ENCODE results near the gene HOXB4. TPM values are rescaled to one million over a fixed set of nuclear protein-coding genes. Genes with fewer than 3 reads are reported as not detected.

The HOXB4 gene
- total and polyA plus RNA-seq, 4 donors = 1.4 to 6.7 (median 2.6) TPM

DNA sequence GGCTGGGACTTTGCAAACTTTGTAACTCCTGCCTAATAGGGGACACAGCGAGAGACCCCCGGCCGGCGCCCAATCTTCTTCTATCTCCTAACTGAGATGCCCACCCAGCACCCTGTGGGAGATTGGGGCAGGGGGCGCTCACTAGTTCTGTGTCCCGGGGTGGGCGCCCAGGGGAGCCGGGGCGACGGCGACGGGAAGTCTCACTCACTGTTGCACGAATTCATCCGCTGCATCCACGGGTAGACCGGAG lies 19.3 kb upstream of the HOXB4 start:
- Histone ChIP-seq H3K9me3 (ENCODE audit: control insufficient read depth in 4 of 4, insufficient read depth in 3 of 4, low read length in 3 of 4) (no peaks in the 10 kb centered on the region), H3K27ac (ENCODE audit: low read depth in 1 of 2, low read length in 1 of 2) (peak overlapping the region in 1 of 2 donors; percentile 81), H3K27me3 (ENCODE audit: control insufficient read depth in 3 of 3, insufficient read depth in 3 of 3, low read length in 2 of 3) (peaks cover 6 to 83% (median 12%) of the 10 kb centered on the region in 3 donors), H3K9ac (ENCODE audit: insufficient read depth in 1 of 2, low read length in 2 of 2) (peak overlapping the region; percentile 68 to 82), H3K36me3 (ENCODE audit: control insufficient read depth in 4 of 4, insufficient read depth in 4 of 4, low read length in 4 of 4) (peaks cover 0 to 9% (median 0%) of the 10 kb centered on the region in 4 donors), H3K4me1 (ENCODE audit: control insufficient read depth in 5 of 5, insufficient read depth in 5 of 5, low read length in 5 of 5) (peaks cover 0 to 40% (median 6%) of the 10 kb centered on the region in 5 donors), H3K4me3 (peak overlapping the region; percentile 49)
- TF ChIP-seq, protein P1, sequence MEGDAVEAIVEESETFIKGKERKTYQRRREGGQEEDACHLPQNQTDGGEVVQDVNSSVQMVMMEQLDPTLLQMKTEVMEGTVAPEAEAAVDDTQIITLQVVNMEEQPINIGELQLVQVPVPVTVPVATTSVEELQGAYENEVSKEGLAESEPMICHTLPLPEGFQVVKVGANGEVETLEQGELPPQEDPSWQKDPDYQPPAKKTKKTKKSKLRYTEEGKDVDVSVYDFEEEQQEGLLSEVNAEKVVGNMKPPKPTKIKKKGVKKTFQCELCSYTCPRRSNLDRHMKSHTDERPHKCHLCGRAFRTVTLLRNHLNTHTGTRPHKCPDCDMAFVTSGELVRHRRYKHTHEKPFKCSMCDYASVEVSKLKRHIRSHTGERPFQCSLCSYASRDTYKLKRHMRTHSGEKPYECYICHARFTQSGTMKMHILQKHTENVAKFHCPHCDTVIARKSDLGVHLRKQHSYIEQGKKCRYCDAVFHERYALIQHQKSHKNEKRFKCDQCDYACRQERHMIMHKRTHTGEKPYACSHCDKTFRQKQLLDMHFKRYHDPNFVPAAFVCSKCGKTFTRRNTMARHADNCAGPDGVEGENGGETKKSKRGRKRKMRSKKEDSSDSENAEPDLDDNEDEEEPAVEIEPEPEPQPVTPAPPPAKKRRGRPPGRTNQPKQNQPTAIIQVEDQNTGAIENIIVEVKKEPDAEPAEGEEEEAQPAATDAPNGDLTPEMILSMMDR (IDR thresholded peaks at IDR 0.05; ENCODE audit: control extremely low read depth, extremely low read depth) = no peak
- ATAC-seq (ENCODE audit: insufficient read depth, low FRiP score) (no peak), DNase-seq (peak in 1 of 3 donors; percentile 33)
- 0 to 2% methylated on average over 16 of the region's 16 CpGs for WGBS, 2 donors

DNA sequence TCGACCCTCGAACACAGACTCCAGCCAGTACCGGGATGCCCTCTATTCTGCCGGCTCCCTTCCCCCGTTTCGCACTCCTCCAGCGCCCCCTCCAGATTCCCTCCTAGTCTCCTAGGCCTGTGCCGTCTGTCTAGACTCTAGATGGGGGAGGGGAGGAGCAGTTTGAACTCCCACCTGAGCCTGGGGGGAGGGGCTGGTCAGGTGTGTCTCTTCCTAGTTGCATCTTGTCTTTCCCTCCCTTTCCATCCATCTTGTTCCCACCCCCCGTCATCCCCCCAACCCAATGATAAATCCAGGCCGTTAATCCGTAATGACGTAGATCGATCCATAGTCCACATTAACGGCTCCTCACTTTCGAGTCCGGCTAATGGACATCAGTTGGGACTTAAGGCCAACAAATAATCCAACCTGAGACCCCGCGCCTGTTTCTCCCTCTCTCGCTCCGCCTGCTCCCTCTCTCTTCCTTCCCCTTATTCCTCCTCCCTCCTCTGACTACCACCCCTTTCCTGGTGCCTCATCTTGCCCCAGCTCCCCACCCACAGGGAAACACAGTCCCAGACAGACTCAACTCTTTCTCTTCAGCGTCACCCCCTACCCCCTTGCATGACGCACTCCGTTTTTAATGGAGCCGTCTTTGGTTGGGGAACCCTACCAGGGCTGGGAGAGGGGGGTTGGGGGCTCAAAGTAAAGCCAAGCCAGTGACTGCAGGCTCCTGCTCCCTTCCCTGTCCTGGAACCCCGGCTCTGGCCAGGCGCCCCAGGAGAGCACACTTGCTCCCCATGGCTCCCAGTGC lies 18.8 kb upstream of the HOXB4 start:
- peaks cover 0 to 40% (median 6%) of the 10 kb centered on the region in 5 donors for H3K4me1 ChIP-seq (ENCODE audit: control insufficient read depth in 5 of 5, insufficient read depth in 5 of 5, low read length in 5 of 5)
- H3K4me3 ChIP-seq = peak overlapping the region; percentile 22
- H3K36me3 ChIP-seq (ENCODE audit: control insufficient read depth in 4 of 4, insufficient read depth in 4 of 4, low read length in 4 of 4) = peaks cover 0 to 9% (median 0%) of the 10 kb centered on the region in 4 donors
- DNase-seq (peak; percentile 65 to 79 (median 69)), ATAC-seq (ENCODE audit: insufficient read depth, low FRiP score) (no peak)
- 3 to 7% methylated on average over 25 to 26 of the region's 26 CpGs for WGBS, 2 donors
- H3K27ac ChIP-seq (ENCODE audit: low read depth in 1 of 2, low read length in 1 of 2) = peak overlapping the region in 1 of 2 donors; percentile 81
- TF ChIP-seq, protein P1 (IDR thresholded peaks at IDR 0.05; ENCODE audit: control extremely low read depth, extremely low read depth) = no peak
- peak overlapping the region; percentile 68 to 72 for H3K9ac ChIP-seq (ENCODE audit: insufficient read depth in 1 of 2, low read length in 2 of 2)
- H3K9me3 ChIP-seq (ENCODE audit: control insufficient read depth in 4 of 4, insufficient read depth in 3 of 4, low read length in 3 of 4) = no peaks in the 10 kb centered on the region
- peaks cover 6 to 82% (median 10%) of the 10 kb centered on the region in 3 donors for H3K27me3 ChIP-seq (ENCODE audit: control insufficient read depth in 3 of 3, insufficient read depth in 3 of 3, low read length in 2 of 3)

DNA sequence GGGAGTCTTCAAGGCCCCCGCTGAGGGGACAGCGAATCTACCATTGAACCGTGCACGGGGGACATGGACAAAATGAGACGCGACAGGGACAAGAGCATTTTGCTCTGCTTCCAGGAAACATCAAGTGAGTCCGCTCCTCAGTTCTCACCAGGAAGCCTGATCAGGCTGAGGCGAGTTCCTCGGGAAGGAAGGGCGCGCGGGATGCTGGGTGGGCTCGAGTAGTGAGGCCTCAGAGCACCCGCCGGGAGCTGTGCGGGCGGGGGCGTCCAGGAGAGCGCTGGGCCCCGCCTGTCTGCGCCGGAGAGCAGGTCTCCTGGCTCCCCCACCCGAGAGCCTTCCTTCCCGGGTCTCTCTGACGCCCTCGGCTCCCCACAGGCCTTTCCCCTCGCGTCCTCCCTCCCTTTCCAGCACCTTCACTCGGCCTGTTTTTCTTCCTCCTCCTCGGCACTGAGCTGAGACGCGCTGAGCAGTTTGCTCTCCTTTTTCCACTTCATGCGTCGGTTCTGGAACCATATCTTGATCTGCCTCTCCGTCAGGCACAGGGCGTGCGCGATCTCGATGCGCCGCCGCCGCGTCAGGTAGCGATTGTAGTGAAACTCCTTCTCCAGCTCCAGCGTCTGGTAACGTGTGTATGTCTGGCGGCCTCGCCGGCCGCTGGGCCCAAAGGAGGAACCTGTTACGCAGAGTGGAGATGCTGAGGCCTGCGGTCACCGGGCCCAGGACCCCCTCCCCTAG lies 18.0 kb upstream of the HOXB4 start:
- peaks cover 4 to 81% (median 8%) of the 10 kb centered on the region in 3 donors for H3K27me3 ChIP-seq (ENCODE audit: control insufficient read depth in 3 of 3, insufficient read depth in 3 of 3, low read length in 2 of 3)
- H3K4me3 ChIP-seq = peak overlapping the region; percentile 22
- TF ChIP-seq, protein P1 (IDR thresholded peaks at IDR 0.05; ENCODE audit: control extremely low read depth, extremely low read depth) = no peak
- peak overlapping the region; percentile 25 to 72 for H3K9ac ChIP-seq (ENCODE audit: insufficient read depth in 1 of 2, low read length in 2 of 2)
- 12 to 14% methylated on average over 51 to 54 of the region's 54 CpGs for whole genome bisulfite sequencing, 2 donors
- H3K36me3 ChIP-seq (ENCODE audit: control insufficient read depth in 4 of 4, insufficient read depth in 4 of 4, low read length in 4 of 4) = peaks cover 0 to 12% (median 2%) of the 10 kb centered on the region in 4 donors
- no peaks in the 10 kb centered on the region for H3K9me3 ChIP-seq (ENCODE audit: control insufficient read depth in 4 of 4, insufficient read depth in 3 of 4, low read length in 3 of 4)
- ATAC-seq (ENCODE audit: insufficient read depth, low FRiP score) = no peak
- H3K27ac ChIP-seq (ENCODE audit: low read depth in 1 of 2, low read length in 1 of 2) = peak overlapping the region in 1 of 2 donors; percentile 26
- peaks cover 0 to 45% (median 6%) of the 10 kb centered on the region in 5 donors for H3K4me1 ChIP-seq (ENCODE audit: control insufficient read depth in 5 of 5, insufficient read depth in 5 of 5, low read length in 5 of 5)
- peak; percentile 40 to 65 (median 62) for DNase-seq
